Transverse colon (tissue), 4 donors: ENCODE measurements around the gene TMEM208. TPM values are rescaled to one million over a fixed set of nuclear protein-coding genes. Genes with fewer than 3 reads are reported as not detected.

Experiments
- DNase-seq: peaks from one replicate; pipeline ENCODE4 v3.0.0-alpha.2; 2019
- H3K27ac ChIP-seq, 4 donors: fragments of 200-600 bp; sonication (generic); 2 replicates each; pipeline ENCODE4 v1.5.1; 2016 to 2018; ENCODE audit warnings: inconsistent platforms in 4 of 4
- H3K27me3 ChIP-seq: fragments of 200-600 bp; sonication (generic); 2 replicates; pipeline ENCODE4 v1.5.1; 2017; ENCODE audit warnings: inconsistent platforms
- H3K36me3 ChIP-seq, 4 donors: fragments of 200-600 bp; sonication (generic); 2 replicates each; pipeline ENCODE4 v1.5.1; 2017 to 2019; ENCODE audit warnings: inconsistent platforms in 4 of 4
- H3K4me1 ChIP-seq, 4 donors: fragments of 200-600 bp; sonication (generic); 2 replicates each; pipeline ENCODE4 v1.5.1; 2017 to 2020; ENCODE audit warnings: inconsistent platforms in 4 of 4
- H3K4me3 ChIP-seq, 4 donors: fragments of 200-600 bp; sonication (generic); 1 replicate in 1 of 4; 2 replicates in 3 of 4; pipeline versions ENCODE4 v1.5.1 to v1.6.1; 2017 to 2019; ENCODE audit warnings: inconsistent platforms in 4 of 4
- H3K9me3 ChIP-seq, 2 donors: fragments of 200-600 bp; sonication (generic); 2 replicates each; pipeline ENCODE4 v1.5.1; 2017 to 2019; ENCODE audit warnings: inconsistent platforms in 2 of 2
- EP300 ChIP-seq: sonication (generic); formaldehyde crosslinking; IDR thresholded peaks from one replicate; pipeline ENCODE4 v1.6.1; 2017; ENCODE audit warnings: antibody characterized with exemption, low read depth
- POLR2A ChIP-seq: fragments of 450-650 bp; IDR thresholded peaks from one replicate; pipeline ENCODE4 v1.6.1; 2016; ENCODE audit warnings: antibody characterized with exemption, mild to moderate bottlenecking, moderate library complexity
- POLR2AphosphoS5 ChIP-seq, 3 donors: sonication (generic); formaldehyde crosslinking; IDR thresholded peaks; one replicate each; pipeline ENCODE4 v1.6.1; 2016; ENCODE audit warnings: antibody characterized with exemption in 3 of 3
- WGBS, 2 donors: methylation state at CpG; one replicate each; pipeline ENCODE4 v1.1.5; 2018; ENCODE audit warnings: low coverage in 1 of 2; 5-methylcytosine and 5-hydroxymethylcytosine counted together
- in situ Hi-C, 4 donors: fragments of 200-750 bp; cut with MboI; loops; one replicate each; pipeline versions ENCODE4 v1.15.0 to v1.15.1; 2017; ENCODE audit warnings: low sequenced_read_pairs in 3 of 4, low pct_ligation_motif_present in 1 of 4, low pct_unique_long_range_greater_than_20kb in 1 of 4
- intact Hi-C: fragments of 100-400 bp; cut with DNase I; formaldehyde crosslinking; loops from one replicate; pipeline ENCODE4 v1.15.1; 2023; ENCODE audit warnings: low total_unique reads
- total RNA-seq, 4 donors: library from RNA; depleted of rRNA; stranded (reverse); fragments of >200 nt; gene quantifications; one replicate each; pipeline ENCODE4 v1.1.0, GENCODE V29; 2016
- TF ChIP-seq, protein P1 (sequence below), 5 experiments: fragments of 200-600 bp in 3 of 5; fragments of 450-650 bp in 2 of 5; sonication (generic) in 3 of 5; IDR thresholded peaks; 1 replicate in 2 of 5; 2 replicates in 3 of 5; pipeline ENCODE4 v1.5.1; 2016 to 2017; ENCODE audit warnings: antibody characterized with exemption in 5 of 5, inconsistent platforms in 3 of 5, mild to moderate bottlenecking in 2 of 5, moderate library complexity in 1 of 5

TMEM208 gene
- total RNA-seq, 4 donors from 2014 or later: 29.5 to 50.2 (median 39.3) TPM; not detected in 1

- no peak overlapping the region for H3K4me3 ChIP-seq
- whole genome bisulfite sequencing, 2 donors: 89% methylated on average over 7 of the region's 12 CpGs; no CpG with 5 or more reads in 1 of the 2 donors
- no peaks in the 10 kb centered on the region for H3K27me3 ChIP-seq
- in situ Hi-C loops (no loop called here), intact Hi-C loops (no loop called here)
- TF ChIP-seq POLR2AphosphoS5 (IDR thresholded peaks at IDR 0.05): no peak
- no peak for TF ChIP-seq EP300
- TF ChIP-seq POLR2A: no peak
- TF ChIP-seq, protein P1, sequence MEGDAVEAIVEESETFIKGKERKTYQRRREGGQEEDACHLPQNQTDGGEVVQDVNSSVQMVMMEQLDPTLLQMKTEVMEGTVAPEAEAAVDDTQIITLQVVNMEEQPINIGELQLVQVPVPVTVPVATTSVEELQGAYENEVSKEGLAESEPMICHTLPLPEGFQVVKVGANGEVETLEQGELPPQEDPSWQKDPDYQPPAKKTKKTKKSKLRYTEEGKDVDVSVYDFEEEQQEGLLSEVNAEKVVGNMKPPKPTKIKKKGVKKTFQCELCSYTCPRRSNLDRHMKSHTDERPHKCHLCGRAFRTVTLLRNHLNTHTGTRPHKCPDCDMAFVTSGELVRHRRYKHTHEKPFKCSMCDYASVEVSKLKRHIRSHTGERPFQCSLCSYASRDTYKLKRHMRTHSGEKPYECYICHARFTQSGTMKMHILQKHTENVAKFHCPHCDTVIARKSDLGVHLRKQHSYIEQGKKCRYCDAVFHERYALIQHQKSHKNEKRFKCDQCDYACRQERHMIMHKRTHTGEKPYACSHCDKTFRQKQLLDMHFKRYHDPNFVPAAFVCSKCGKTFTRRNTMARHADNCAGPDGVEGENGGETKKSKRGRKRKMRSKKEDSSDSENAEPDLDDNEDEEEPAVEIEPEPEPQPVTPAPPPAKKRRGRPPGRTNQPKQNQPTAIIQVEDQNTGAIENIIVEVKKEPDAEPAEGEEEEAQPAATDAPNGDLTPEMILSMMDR (IDR thresholded peaks at IDR 0.05): no peak
- H3K27ac ChIP-seq: no peak overlapping the region
- DNase-seq: no peak
- no peaks in the 10 kb centered on the region for H3K9me3 ChIP-seq
- peaks cover 0 to 22% (median 0%) of the 10 kb centered on the region in 4 donors for H3K36me3 ChIP-seq
- H3K4me1 ChIP-seq: peaks cover 0 to 19% (median 17%) of the 10 kb centered on the region in 4 donors
Observed at GRCh38 chr16:67202426-67202825, 24.5 kb upstream of the TMEM208 start.

DNA sequence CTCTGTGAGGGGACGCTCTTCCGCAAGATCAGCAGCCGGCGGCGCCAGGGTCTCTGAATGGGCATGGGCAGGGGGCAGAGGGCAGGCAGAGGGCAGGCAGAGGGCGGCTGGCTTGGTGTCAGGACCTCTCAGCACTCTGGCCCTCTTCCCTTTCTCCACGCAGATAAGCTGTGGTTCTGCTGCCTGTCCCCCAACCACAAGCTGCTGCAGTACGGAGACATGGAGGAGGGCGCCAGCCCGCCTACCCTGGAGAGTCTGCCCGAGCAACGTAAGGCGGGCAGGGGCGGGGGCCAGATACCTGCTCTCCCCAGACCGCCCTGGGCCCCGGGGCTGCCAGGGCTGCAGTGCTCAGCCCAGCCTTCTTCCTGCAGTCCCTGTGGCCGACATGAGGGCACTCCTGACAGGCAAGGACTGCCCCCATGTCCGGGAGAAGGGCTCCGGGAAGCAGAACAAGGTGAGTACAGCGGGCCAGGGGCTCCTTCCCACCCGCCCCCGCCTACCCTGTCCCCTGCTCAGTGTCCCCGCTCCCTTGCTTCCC is 23.9 kb upstream of the TMEM208 start:
- no peak for DNase-seq
- Histone ChIP-seq H3K9me3 (no peaks in the 10 kb centered on the region), H3K4me3 (no peak overlapping the region), H3K4me1 (peaks cover 0 to 16% (median 12%) of the 10 kb centered on the region in 4 donors), H3K27me3 (no peaks in the 10 kb centered on the region), H3K27ac (no peak overlapping the region), H3K36me3 (peaks cover 0 to 19% (median 0%) of the 10 kb centered on the region in 4 donors)
- 91% methylated on average over 13 of the region's 23 CpGs; no CpG with 5 or more reads in 1 of the 2 donors for WGBS, 2 donors
- intact Hi-C loops (no loop called here), in situ Hi-C loops (no loop called here)
- TF ChIP-seq EP300: no peak
- no peak for TF ChIP-seq POLR2AphosphoS5 (IDR thresholded peaks at IDR 0.05)
- TF ChIP-seq, protein P1 (IDR thresholded peaks at IDR 0.05): no peak
- TF ChIP-seq POLR2A: no peak

GRCh38 chr16:67204076-67204475 is 22.9 kb upstream of the TMEM208 start:
- TF ChIP-seq POLR2AphosphoS5 (IDR thresholded peaks at IDR 0.05) (no peak), POLR2A (no peak)
- no peaks in the 10 kb centered on the region for H3K27me3 ChIP-seq
- in situ Hi-C loops (no loop called here), intact Hi-C loops (no loop called here)
- H3K36me3 ChIP-seq: peaks cover 0 to 19% (median 0%) of the 10 kb centered on the region in 4 donors
- no peak for DNase-seq
- no peaks in the 10 kb centered on the region for H3K9me3 ChIP-seq
- H3K27ac ChIP-seq: no peak overlapping the region
- WGBS, 2 donors: 85% methylated on average over 4 of the region's 4 CpGs; no CpG with 5 or more reads in 1 of the 2 donors
- no peak overlapping the region for H3K4me3 ChIP-seq
- peaks cover 0 to 7% (median 3%) of the 10 kb centered on the region in 4 donors for H3K4me1 ChIP-seq

GRCh38 chr16:67206129-67206837 is 20.6 kb upstream of the TMEM208 start:
- WGBS, 2 donors: 89 to 98% methylated on average over 4 to 8 of the region's 8 CpGs
- no peaks in the 10 kb centered on the region for H3K4me1 ChIP-seq
- no peaks in the 10 kb centered on the region for H3K27me3 ChIP-seq
- in situ Hi-C loops (no loop called here), intact Hi-C loops (no loop called here)
- TF ChIP-seq POLR2AphosphoS5 (IDR thresholded peaks at IDR 0.05): no peak
- TF ChIP-seq, protein P1 (IDR thresholded peaks at IDR 0.05): no peak
- H3K36me3 ChIP-seq: peaks cover 0 to 18% (median 0%) of the 10 kb centered on the region in 4 donors
- no peak overlapping the region for H3K27ac ChIP-seq
- H3K4me3 ChIP-seq: no peak overlapping the region
- DNase-seq: no peak
- no peaks in the 10 kb centered on the region for H3K9me3 ChIP-seq
